NOMO-1 (cell line): ENCODE results near the gene ARHGAP32.
A peak's percentile ranks its signal among the peaks of the same experiment; 100 is the strongest.
"Not testable (repeated sequence)": the region's sequence is repeated elsewhere in the genome, so short reads cannot be mapped to it uniquely, and the experiment has no call there.

Experiments
- DNase-seq, 2 experiments: peaks; one replicate each; lab custom pipeline; 2025; ENCODE audit not compliant: unreplicated experiment in 2 of 2; lab: John Stamatoyannopoulos, UW

The ARHGAP32 gene

GRCh38 chr11:128937480-128937879 lies 254.6 kb downstream of the ARHGAP32 start:
- no peak for DNase-seq

GRCh38 chr11:128936606-128937251 lies 255.4 kb downstream of the ARHGAP32 start:
- DNase-seq = no peak

GRCh38 chr11:128934926-128935325 lies 257.2 kb downstream of the ARHGAP32 start:
- DNase-seq = no peak

- DNase-seq = no peak
Measured at GRCh38 chr11:128934351-128934750, 257.8 kb downstream of the ARHGAP32 start.

GRCh38 chr11:128933481-128934178 lies 258.5 kb downstream of the ARHGAP32 start:
- no peak for DNase-seq

- no peak for DNase-seq
Measured at GRCh38 chr11:128931668-128932067, 260.5 kb downstream of the ARHGAP32 start.

- no peak for DNase-seq
Measured at GRCh38 chr11:128931066-128931465, 261.1 kb downstream of the ARHGAP32 start.

GRCh38 chr11:128929991-128930390 lies 262.1 kb downstream of the ARHGAP32 start:
- DNase-seq = no peak

- no peak for DNase-seq
Measured at GRCh38 chr11:128929468-128929867, 262.7 kb downstream of the ARHGAP32 start.

- DNase-seq = peak; percentile 29 to 54
Measured at GRCh38 chr11:128928400-128928799, 263.7 kb downstream of the ARHGAP32 start.

- DNase-seq = no peak
Measured at GRCh38 chr11:128927683-128928336, 264.3 kb downstream of the ARHGAP32 start.

GRCh38 chr11:128927108-128927461 lies 265.0 kb downstream of the ARHGAP32 start:
- no peak for DNase-seq

GRCh38 chr11:128926437-128927107 lies 265.6 kb downstream of the ARHGAP32 start:
- no peak for DNase-seq

GRCh38 chr11:128926000-128926399 lies 266.1 kb downstream of the ARHGAP32 start:
- no peak for DNase-seq

- no peak for DNase-seq
Measured at GRCh38 chr11:128925250-128925600, 266.9 kb downstream of the ARHGAP32 start.

- no peak for DNase-seq
Measured at GRCh38 chr11:128924510-128925249, 267.4 kb downstream of the ARHGAP32 start.

GRCh38 chr11:128924104-128924503 lies 268.0 kb downstream of the ARHGAP32 start:
- DNase-seq = no peak

GRCh38 chr11:128921793-128922192 lies 270.3 kb downstream of the ARHGAP32 start:
- no peak for DNase-seq

GRCh38 chr11:128920666-128921065 lies 271.5 kb downstream of the ARHGAP32 start:
- no peak for DNase-seq

- not testable (repeated sequence) for DNase-seq
Measured at GRCh38 chr11:128919635-128920034, 272.5 kb downstream of the ARHGAP32 start.

- no peak for DNase-seq
Measured at GRCh38 chr11:128919216-128919615, 272.9 kb downstream of the ARHGAP32 start.
